H1 (cell line): ENCODE data around the gene KLHL34. TPM values are rescaled to one million over a fixed set of nuclear protein-coding genes. Genes with fewer than 3 reads are reported as not detected.

Experiments
- CREB1 ChIP-seq: IDR thresholded peaks from 2 replicates; pipeline ENCODE4 v1.6.1; 2012; ENCODE audit warnings: inconsistent platforms
- CTBP2 ChIP-seq: IDR thresholded peaks from 2 replicates; pipeline ENCODE4 v1.7.0; 2011; ENCODE audit warnings: borderline replicate concordance, mild to moderate bottlenecking, moderate library complexity, mixed read lengths, low read length; ENCODE audit not compliant: insufficient read depth, insufficient read length
- EZH2 ChIP-seq: fragments of 200-600 bp; sonication (generic); IDR thresholded peaks from 2 replicates; pipeline ENCODE4 v1.7.1; 2012; ENCODE audit warnings: low read depth, mild to moderate bottlenecking, moderate library complexity, low read length, inconsistent platforms; ENCODE audit not compliant: severe bottlenecking
- NRF1 ChIP-seq: IDR thresholded peaks from 2 replicates; pipeline ENCODE4 v1.6.1; 2011; ENCODE audit warnings: mild to moderate bottlenecking, low read depth, low read length, improper control_type of control experiment
- RAD21 ChIP-seq, 2 experiments: IDR thresholded peaks in 1 of 2; conservative IDR thresholded peaks in 1 of 2; 2 replicates each; pipeline ENCODE4 v1.6.1; 2011; ENCODE audit warnings: low read depth in 2 of 2, low read length in 2 of 2, improper control_type of control experiment in 1 of 2, inconsistent platforms in 1 of 2, mild to moderate bottlenecking in 1 of 2, moderate library complexity in 1 of 2
- polyA plus RNA-seq, 7 experiments: library from polyadenylated mRNA; depleted of rRNA in 3 of 7; stranded (reverse) in 5 of 7; unstranded in 2 of 7; fragments of >200 nt in 5 of 7; fragments of 200-250 nt in 2 of 7; gene quantifications; 1 replicate in 5 of 7; 2 replicates in 1 of 7; 4 replicates in 1 of 7; pipeline versions ENCODE4 v1.2.1 to v1.2.3, GENCODE V29; 2011 to 2013; ENCODE audit warnings: missing spikeins in 2 of 7, mixed read lengths in 2 of 7
- total RNA-seq: library from RNA; stranded (reverse); fragmentation: NEBNext Ultra II Directional; extraction: Animal tissue kit (Norgen Biotek cat#: 25700); gene quantifications from 2 replicates; pipeline ENCODE4 v1.2.1, GENCODE V29; 2021

Gene KLHL34
- total and polyA plus RNA-seq, 2 of the 8 experiments (the other 6 are each of a cell fraction or from before 2014, with no cell fraction given) = not detected

DNA sequence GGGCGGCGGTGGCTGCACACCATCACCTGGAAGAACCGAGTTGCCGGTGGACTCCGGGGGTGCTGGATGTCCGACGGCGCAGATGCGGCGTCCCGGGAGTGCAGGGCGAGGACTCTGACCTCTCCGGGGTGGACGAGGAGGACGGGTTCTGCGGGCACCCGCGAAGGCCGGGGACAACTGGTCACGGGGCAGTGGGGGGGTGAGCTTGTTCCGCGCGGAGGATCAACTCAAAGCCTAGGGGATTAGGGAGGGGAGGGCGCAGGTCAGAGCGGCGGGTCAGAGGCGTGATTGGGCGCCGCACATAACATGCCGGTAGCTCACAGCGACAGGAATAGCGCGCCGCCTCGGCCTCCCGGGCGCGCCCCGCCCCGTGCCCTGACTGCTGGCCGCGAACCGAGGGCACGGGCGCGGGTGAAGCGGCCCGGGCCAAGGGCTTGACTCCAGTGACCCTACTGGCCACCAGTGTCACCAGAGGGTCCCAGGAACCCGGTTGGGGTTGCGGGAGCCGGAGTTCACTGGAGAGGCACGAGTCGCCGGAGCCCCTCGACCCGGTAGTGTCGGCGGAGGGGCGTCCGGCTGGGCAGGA is at the start of gene KLHL34 (continued):
- no peak for TF ChIP-seq CREB1
- TF ChIP-seq NRF1 = no peak
- TF ChIP-seq CTBP2 = no peak
- TF ChIP-seq RAD21 (IDR thresholded peaks at IDR 0.05 in 1 of 2, conservative IDR thresholded peaks at IDR 0.05 in 1 of 2; ENCODE audit: low read depth in 2 of 2, low read length in 2 of 2) = no peak
- TF ChIP-seq EZH2 = no peak
- TF ChIP-seq, all 59 proteins: peak for 0
